Hepatocyte (in vitro differentiated cells): ENCODE measurements around the gene SYNGR1. TPM values are rescaled to one million over a fixed set of nuclear protein-coding genes. Genes with fewer than 3 reads are reported as not detected.

Experiments
- DNase-seq: peaks from one replicate; pipeline ENCODE4 v3.0.0-alpha.2; 2016; ENCODE audit warnings: low spot score
- H2AFZ ChIP-seq: fragments of 200-600 bp; sonication (generic); 2 replicates; pipeline ENCODE4 v1.6.0; 2016; ENCODE audit warnings: antibody characterized with exemption, mild to moderate bottlenecking
- H3K27ac ChIP-seq: fragments of 200-600 bp; sonication (generic); 2 replicates; pipeline ENCODE4 v1.5.1; 2016; ENCODE audit warnings: mild to moderate bottlenecking
- H3K27me3 ChIP-seq: fragments of 200-600 bp; sonication (generic); 2 replicates; pipeline ENCODE4 v1.6.1; 2016
- H3K36me3 ChIP-seq: fragments of 200-600 bp; sonication (generic); replicated peaks from 2 replicates; pipeline ENCODE4 v1.5.1; 2016; ENCODE audit warnings: low read depth; ENCODE audit not compliant: insufficient read depth
- H3K4me1 ChIP-seq: fragments of 200-600 bp; sonication (generic); 2 replicates; pipeline ENCODE4 v1.5.1; 2016; ENCODE audit warnings: mild to moderate bottlenecking, moderate library complexity; ENCODE audit not compliant: insufficient read depth
- H3K4me2 ChIP-seq: fragments of 200-600 bp; sonication (generic); 2 replicates; pipeline ENCODE4 v1.6.0; 2016
- H3K4me3 ChIP-seq: fragments of 200-600 bp; sonication (generic); 2 replicates; pipeline ENCODE4 v1.5.1; 2016; ENCODE audit warnings: mild to moderate bottlenecking
- H3K79me2 ChIP-seq: fragments of 200-600 bp; sonication (generic); 2 replicates; pipeline ENCODE4 v1.6.0; 2017; ENCODE audit warnings: mild to moderate bottlenecking
- H3K9me2 ChIP-seq: fragments of 200-600 bp; sonication (generic); replicated peaks from 2 replicates; pipeline ENCODE4 v1.6.0; 2017; ENCODE audit warnings: mild to moderate bottlenecking; ENCODE audit not compliant: insufficient read depth
- H3K9me3 ChIP-seq: fragments of 200-600 bp; sonication (generic); 2 replicates; pipeline ENCODE4 v1.5.1; 2016; ENCODE audit warnings: low read depth, mild to moderate bottlenecking
- H4K20me1 ChIP-seq: fragments of 200-600 bp; sonication (generic); 2 replicates; pipeline ENCODE4 v1.6.0; 2016; ENCODE audit warnings: mild to moderate bottlenecking; ENCODE audit not compliant: insufficient read depth, poor library complexity, severe bottlenecking
- EZH2 ChIP-seq: fragments of 200-600 bp; sonication (generic); IDR thresholded peaks from 2 replicates; pipeline ENCODE4 v1.6.1; 2016; ENCODE audit warnings: antibody characterized with exemption, mild to moderate bottlenecking, borderline replicate concordance
- EZH2phosphoT487 ChIP-seq: fragments of 200-600 bp; sonication (generic); IDR thresholded peaks from one replicate; pipeline ENCODE4 v1.6.1; 2018; ENCODE audit warnings: antibody characterized with exemption, mild to moderate bottlenecking, low read depth, moderate library complexity; ENCODE audit not compliant: unreplicated experiment, severe bottlenecking
- WGBS: methylation state at CpG from one replicate; pipeline ENCODE4 v1.1.6; 2016; ENCODE audit warnings: low lambda C conversion rate; ENCODE audit errors: missing lambda C conversion rate; 5-methylcytosine and 5-hydroxymethylcytosine counted together
- polyA plus RNA-seq: library from polyadenylated mRNA; unstranded; fragments of >200 nt; fragmentation: Nextera tagmentation; extraction: Ambion mirVana; gene quantifications from 2 replicates; pipeline ENCODE4 v1.2.1, GENCODE V29; 2016
- total RNA-seq: library from RNA; depleted of rRNA; stranded (reverse); fragments of >200 nt; gene quantifications from 2 replicates; pipeline ENCODE4 v1.2.3, GENCODE V29; 2014
- TF ChIP-seq, protein P1 (sequence below): fragments of 200-600 bp; sonication (generic); IDR thresholded peaks from 2 replicates; pipeline ENCODE4 v1.5.1; 2016; ENCODE audit warnings: antibody characterized with exemption, mild to moderate bottlenecking; ENCODE audit not compliant: poor library complexity

Gene SYNGR1
- total and polyA plus RNA-seq, 2 experiments from 2014 or later = 23.1 to 58.8 TPM

- 45% methylated on average over 19 of the region's 19 CpGs for WGBS
- Histone ChIP-seq H3K36me3 (no peaks in the 10 kb centered on the region), H3K27me3 (no peaks in the 10 kb centered on the region), H3K4me2 (peak overlapping the region; percentile 34), H3K79me2 (peaks cover 35% of the 10 kb centered on the region), H2AFZ (no peak overlapping the region), H4K20me1 (no peaks in the 10 kb centered on the region), H3K27ac (peak overlapping the region; percentile 52), H3K4me3 (no peak overlapping the region), H3K4me1 (peaks cover 34% of the 10 kb centered on the region), H3K9me2 (no peaks in the 10 kb centered on the region), H3K9me3 (no peaks in the 10 kb centered on the region)
- TF ChIP-seq, protein P1, sequence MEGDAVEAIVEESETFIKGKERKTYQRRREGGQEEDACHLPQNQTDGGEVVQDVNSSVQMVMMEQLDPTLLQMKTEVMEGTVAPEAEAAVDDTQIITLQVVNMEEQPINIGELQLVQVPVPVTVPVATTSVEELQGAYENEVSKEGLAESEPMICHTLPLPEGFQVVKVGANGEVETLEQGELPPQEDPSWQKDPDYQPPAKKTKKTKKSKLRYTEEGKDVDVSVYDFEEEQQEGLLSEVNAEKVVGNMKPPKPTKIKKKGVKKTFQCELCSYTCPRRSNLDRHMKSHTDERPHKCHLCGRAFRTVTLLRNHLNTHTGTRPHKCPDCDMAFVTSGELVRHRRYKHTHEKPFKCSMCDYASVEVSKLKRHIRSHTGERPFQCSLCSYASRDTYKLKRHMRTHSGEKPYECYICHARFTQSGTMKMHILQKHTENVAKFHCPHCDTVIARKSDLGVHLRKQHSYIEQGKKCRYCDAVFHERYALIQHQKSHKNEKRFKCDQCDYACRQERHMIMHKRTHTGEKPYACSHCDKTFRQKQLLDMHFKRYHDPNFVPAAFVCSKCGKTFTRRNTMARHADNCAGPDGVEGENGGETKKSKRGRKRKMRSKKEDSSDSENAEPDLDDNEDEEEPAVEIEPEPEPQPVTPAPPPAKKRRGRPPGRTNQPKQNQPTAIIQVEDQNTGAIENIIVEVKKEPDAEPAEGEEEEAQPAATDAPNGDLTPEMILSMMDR = no peak
- TF ChIP-seq EZH2phosphoT487 (no peak), EZH2 (no peak)
- DNase-seq = no peak
Measured at GRCh38 chr22:39363751-39364515, 14.1 kb downstream of the SYNGR1 start.

GRCh38 chr22:39364714-39365491, 15.1 kb downstream of the SYNGR1 start:
- no peaks in the 10 kb centered on the region for H3K9me3 ChIP-seq
- no peaks in the 10 kb centered on the region for H4K20me1 ChIP-seq
- peaks cover 34% of the 10 kb centered on the region for H3K4me1 ChIP-seq
- no peak for TF ChIP-seq EZH2phosphoT487
- TF ChIP-seq, protein P1 = peak; percentile 10
- H3K4me2 ChIP-seq = peak overlapping the region; percentile 15
- DNase-seq = no peak
- H2AFZ ChIP-seq = no peak overlapping the region
- H3K4me3 ChIP-seq = no peak overlapping the region
- H3K79me2 ChIP-seq = peaks cover 35% of the 10 kb centered on the region
- peak overlapping the region; percentile 52 for H3K27ac ChIP-seq
- 59% methylated on average over 11 of the region's 11 CpGs for WGBS
- no peaks in the 10 kb centered on the region for H3K36me3 ChIP-seq
- H3K9me2 ChIP-seq = no peaks in the 10 kb centered on the region
- H3K27me3 ChIP-seq = no peaks in the 10 kb centered on the region

- no peak overlapping the region for H3K4me3 ChIP-seq
- H3K9me3 ChIP-seq = no peaks in the 10 kb centered on the region
- H3K27me3 ChIP-seq = no peaks in the 10 kb centered on the region
- TF ChIP-seq EZH2phosphoT487 (no peak), EZH2 (no peak)
- TF ChIP-seq, protein P1 = no peak
- peak overlapping the region; percentile 52 for H3K27ac ChIP-seq
- no peaks in the 10 kb centered on the region for H3K36me3 ChIP-seq
- WGBS = 97% methylated on average over 3 of the region's 3 CpGs
- peaks cover 34% of the 10 kb centered on the region for H3K4me1 ChIP-seq
- no peaks in the 10 kb centered on the region for H3K9me2 ChIP-seq
- no peaks in the 10 kb centered on the region for H4K20me1 ChIP-seq
- DNase-seq = no peak
- no peak overlapping the region for H2AFZ ChIP-seq
- H3K79me2 ChIP-seq = peaks cover 35% of the 10 kb centered on the region
- H3K4me2 ChIP-seq = no peak overlapping the region
Measured at GRCh38 chr22:39365492-39365780, 15.6 kb downstream of the SYNGR1 start.
